ENCODE results near the gene ENHO.

DNA sequence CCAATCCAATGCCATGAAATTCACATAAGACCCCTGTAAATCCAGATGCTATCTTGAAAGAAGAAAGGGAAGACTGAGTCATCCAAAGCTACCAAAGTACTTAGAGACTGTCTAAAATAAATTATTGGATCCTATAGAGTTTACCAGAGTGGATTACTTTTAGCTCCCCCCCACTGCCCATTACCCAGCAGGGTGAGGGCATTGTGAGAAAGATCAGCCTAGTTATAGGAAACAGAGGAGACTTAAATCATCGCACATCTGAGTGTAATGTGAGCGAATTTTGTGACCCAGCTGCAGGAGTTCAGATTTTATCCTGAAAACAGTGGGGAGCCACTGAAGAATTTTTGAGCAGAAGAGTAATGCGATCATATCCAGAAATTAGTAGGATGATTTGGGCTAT is 1.6 kb upstream of the ENHO start:
- TF ChIP-seq, protein P1, sequence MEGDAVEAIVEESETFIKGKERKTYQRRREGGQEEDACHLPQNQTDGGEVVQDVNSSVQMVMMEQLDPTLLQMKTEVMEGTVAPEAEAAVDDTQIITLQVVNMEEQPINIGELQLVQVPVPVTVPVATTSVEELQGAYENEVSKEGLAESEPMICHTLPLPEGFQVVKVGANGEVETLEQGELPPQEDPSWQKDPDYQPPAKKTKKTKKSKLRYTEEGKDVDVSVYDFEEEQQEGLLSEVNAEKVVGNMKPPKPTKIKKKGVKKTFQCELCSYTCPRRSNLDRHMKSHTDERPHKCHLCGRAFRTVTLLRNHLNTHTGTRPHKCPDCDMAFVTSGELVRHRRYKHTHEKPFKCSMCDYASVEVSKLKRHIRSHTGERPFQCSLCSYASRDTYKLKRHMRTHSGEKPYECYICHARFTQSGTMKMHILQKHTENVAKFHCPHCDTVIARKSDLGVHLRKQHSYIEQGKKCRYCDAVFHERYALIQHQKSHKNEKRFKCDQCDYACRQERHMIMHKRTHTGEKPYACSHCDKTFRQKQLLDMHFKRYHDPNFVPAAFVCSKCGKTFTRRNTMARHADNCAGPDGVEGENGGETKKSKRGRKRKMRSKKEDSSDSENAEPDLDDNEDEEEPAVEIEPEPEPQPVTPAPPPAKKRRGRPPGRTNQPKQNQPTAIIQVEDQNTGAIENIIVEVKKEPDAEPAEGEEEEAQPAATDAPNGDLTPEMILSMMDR (IDR thresholded peaks at IDR 0.05; ENCODE audit: insufficient read depth, low read length), result no peak
- TF ChIP-seq POLR2AphosphoS5 (IDR thresholded peaks at IDR 0.05; ENCODE audit: low read depth), result no peak
- no peak for TF ChIP-seq GABPA (IDR thresholded peaks at IDR 0.05; ENCODE audit: low read depth)
- TF ChIP-seq, protein P2, sequence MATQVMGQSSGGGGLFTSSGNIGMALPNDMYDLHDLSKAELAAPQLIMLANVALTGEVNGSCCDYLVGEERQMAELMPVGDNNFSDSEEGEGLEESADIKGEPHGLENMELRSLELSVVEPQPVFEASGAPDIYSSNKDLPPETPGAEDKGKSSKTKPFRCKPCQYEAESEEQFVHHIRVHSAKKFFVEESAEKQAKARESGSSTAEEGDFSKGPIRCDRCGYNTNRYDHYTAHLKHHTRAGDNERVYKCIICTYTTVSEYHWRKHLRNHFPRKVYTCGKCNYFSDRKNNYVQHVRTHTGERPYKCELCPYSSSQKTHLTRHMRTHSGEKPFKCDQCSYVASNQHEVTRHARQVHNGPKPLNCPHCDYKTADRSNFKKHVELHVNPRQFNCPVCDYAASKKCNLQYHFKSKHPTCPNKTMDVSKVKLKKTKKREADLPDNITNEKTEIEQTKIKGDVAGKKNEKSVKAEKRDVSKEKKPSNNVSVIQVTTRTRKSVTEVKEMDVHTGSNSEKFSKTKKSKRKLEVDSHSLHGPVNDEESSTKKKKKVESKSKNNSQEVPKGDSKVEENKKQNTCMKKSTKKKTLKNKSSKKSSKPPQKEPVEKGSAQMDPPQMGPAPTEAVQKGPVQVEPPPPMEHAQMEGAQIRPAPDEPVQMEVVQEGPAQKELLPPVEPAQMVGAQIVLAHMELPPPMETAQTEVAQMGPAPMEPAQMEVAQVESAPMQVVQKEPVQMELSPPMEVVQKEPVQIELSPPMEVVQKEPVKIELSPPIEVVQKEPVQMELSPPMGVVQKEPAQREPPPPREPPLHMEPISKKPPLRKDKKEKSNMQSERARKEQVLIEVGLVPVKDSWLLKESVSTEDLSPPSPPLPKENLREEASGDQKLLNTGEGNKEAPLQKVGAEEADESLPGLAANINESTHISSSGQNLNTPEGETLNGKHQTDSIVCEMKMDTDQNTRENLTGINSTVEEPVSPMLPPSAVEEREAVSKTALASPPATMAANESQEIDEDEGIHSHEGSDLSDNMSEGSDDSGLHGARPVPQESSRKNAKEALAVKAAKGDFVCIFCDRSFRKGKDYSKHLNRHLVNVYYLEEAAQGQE (IDR thresholded peaks at IDR 0.05; ENCODE audit: insufficient replicate concordance, low read depth), result no peak
